Vagina (tissue), 2 donors: Measurements from ENCODE around the gene BPIFB1. TPM values are rescaled to one million over a fixed set of nuclear protein-coding genes. Genes with fewer than 3 reads are reported as not detected.

Source experiments
- DNase-seq, 2 donors: peaks; one replicate each; pipeline ENCODE4 v3.0.0-alpha.2; 2017; ENCODE audit errors: extremely low spot score in 2 of 2
- H3K27ac ChIP-seq: fragments of 200-600 bp; sonication (generic); one replicate; pipeline ENCODE4 v1.5.1; 2019
- H3K27me3 ChIP-seq: fragments of 200-600 bp; sonication (generic); one replicate; pipeline ENCODE4 v1.5.1; 2019
- H3K36me3 ChIP-seq, 2 donors: fragments of 200-600 bp; sonication (generic); one replicate each; pipeline ENCODE4 v1.5.1; 2017 to 2019
- H3K4me1 ChIP-seq: fragments of 200-600 bp; sonication (generic); one replicate; pipeline ENCODE4 v1.5.1; 2019
- H3K4me3 ChIP-seq, 2 donors: fragments of 200-600 bp; sonication (generic); 1 replicate in 1 of 2; 2 replicates in 1 of 2; pipeline ENCODE4 v1.5.1; 2016 to 2019
- H3K9me3 ChIP-seq: fragments of 200-600 bp; sonication (generic); one replicate; pipeline ENCODE4 v1.5.1; 2019
- CTCF ChIP-seq, 3 experiments: fragments of 450-650 bp in 2 of 3; fragments of 200-600 bp in 1 of 3; sonication (generic) in 1 of 3; IDR thresholded peaks; one replicate each; pipeline ENCODE4 v1.5.1; 2017 to 2019; ENCODE audit warnings: antibody characterized with exemption in 3 of 3, mild to moderate bottlenecking in 2 of 3, moderate library complexity in 2 of 3
- POLR2A ChIP-seq, 2 donors: fragments of 450-650 bp; IDR thresholded peaks; one replicate each; pipeline ENCODE4 v1.6.1; 2017; ENCODE audit warnings: antibody characterized with exemption in 2 of 2, mild to moderate bottlenecking in 2 of 2, moderate library complexity in 2 of 2
- POLR2AphosphoS5 ChIP-seq, 2 donors: sonication (generic); formaldehyde crosslinking; IDR thresholded peaks; one replicate each; pipeline ENCODE4 v1.9.0; 2017; ENCODE audit warnings: antibody characterized with exemption in 2 of 2, mild to moderate bottlenecking in 2 of 2, low read depth in 1 of 2; ENCODE audit not compliant: insufficient read depth in 1 of 2
- intact Hi-C: fragments of 100-400 bp; cut with DNase I; formaldehyde crosslinking; loops from one replicate; pipeline ENCODE4 v1.15.1; 2023
- total RNA-seq: library from RNA; depleted of rRNA; stranded (reverse); fragments of >200 nt; gene quantifications from one replicate; pipeline ENCODE4 v1.2.3, GENCODE V29; 2016

Gene BPIFB1
- total RNA-seq, 1 donor from 2014 or later, result not detected

- no peak overlapping the region for H3K27ac ChIP-seq
- no peaks in the 10 kb centered on the region for H3K9me3 ChIP-seq
- H3K4me1 ChIP-seq, result no peaks in the 10 kb centered on the region
- DNase-seq, result no peak
- no peak overlapping the region for H3K4me3 ChIP-seq
- no peaks in the 10 kb centered on the region for H3K36me3 ChIP-seq
- H3K27me3 ChIP-seq, result no peaks in the 10 kb centered on the region
- no peak for TF ChIP-seq POLR2AphosphoS5 (IDR thresholded peaks at IDR 0.05; ENCODE audit: insufficient read depth in 1 of 2, low read depth in 1 of 2)
- no peak for TF ChIP-seq CTCF (IDR thresholded peaks at IDR 0.05)
- no peak for TF ChIP-seq POLR2A (IDR thresholded peaks at IDR 0.05)
- intact Hi-C loops, result no loop called here
These were observed 54.1 kb downstream of the BPIFB1 start for GRCh38 chr20:33337119-33337518.

- intact Hi-C loops, result no loop called here
These were observed 54.6 kb downstream of the BPIFB1 start for GRCh38 chr20:33337531-33338165.

GRCh38 chr20:33338467-33339258, 55.6 kb downstream of the BPIFB1 start:
- intact Hi-C loops, result no loop called here
- no peaks in the 10 kb centered on the region for H3K9me3 ChIP-seq
- H3K27ac ChIP-seq, result no peak overlapping the region
- H3K4me3 ChIP-seq, result no peak overlapping the region
- TF ChIP-seq POLR2AphosphoS5 (IDR thresholded peaks at IDR 0.05; ENCODE audit: insufficient read depth in 1 of 2, low read depth in 1 of 2), result no peak
- no peak for TF ChIP-seq POLR2A (IDR thresholded peaks at IDR 0.05)
- no peak for TF ChIP-seq CTCF (IDR thresholded peaks at IDR 0.05)
- no peaks in the 10 kb centered on the region for H3K36me3 ChIP-seq
- H3K4me1 ChIP-seq, result no peaks in the 10 kb centered on the region
- no peaks in the 10 kb centered on the region for H3K27me3 ChIP-seq
- DNase-seq, result no peak

More at GRCh38 chr20:33337531-33338165, 54.6 kb downstream of the BPIFB1 start:
- Histone ChIP-seq H3K9me3 (no peaks in the 10 kb centered on the region), H3K36me3 (no peaks in the 10 kb centered on the region), H3K27me3 (no peaks in the 10 kb centered on the region), H3K4me1 (no peaks in the 10 kb centered on the region), H3K27ac (no peak overlapping the region), H3K4me3 (no peak overlapping the region)
- TF ChIP-seq POLR2AphosphoS5 (IDR thresholded peaks at IDR 0.05; ENCODE audit: insufficient read depth in 1 of 2, low read depth in 1 of 2), result no peak
- no peak for TF ChIP-seq POLR2A (IDR thresholded peaks at IDR 0.05)
- TF ChIP-seq CTCF (IDR thresholded peaks at IDR 0.05), result no peak
- DNase-seq, result no peak

- Histone ChIP-seq H3K27ac (no peak overlapping the region), H3K4me1 (no peaks in the 10 kb centered on the region), H3K27me3 (no peaks in the 10 kb centered on the region), H3K4me3 (no peak overlapping the region), H3K9me3 (no peaks in the 10 kb centered on the region), H3K36me3 (no peaks in the 10 kb centered on the region)
- TF ChIP-seq POLR2AphosphoS5 (IDR thresholded peaks at IDR 0.05; ENCODE audit: insufficient read depth in 1 of 2, low read depth in 1 of 2), result no peak
- intact Hi-C loops, result no loop called here
- no peak for DNase-seq
These were observed 56.6 kb downstream of the BPIFB1 start for GRCh38 chr20:33339515-33340058.

- Histone ChIP-seq H3K4me1 (no peaks in the 10 kb centered on the region), H3K9me3 (no peaks in the 10 kb centered on the region), H3K36me3 (no peaks in the 10 kb centered on the region), H3K27ac (no peak overlapping the region), H3K4me3 (no peak overlapping the region), H3K27me3 (no peaks in the 10 kb centered on the region)
- intact Hi-C loops, result no loop called here
- TF ChIP-seq CTCF (IDR thresholded peaks at IDR 0.05) (no peak), POLR2A (IDR thresholded peaks at IDR 0.05) (no peak), POLR2AphosphoS5 (IDR thresholded peaks at IDR 0.05; ENCODE audit: insufficient read depth in 1 of 2, low read depth in 1 of 2) (no peak)
- DNase-seq, result no peak
These were observed 60.5 kb downstream of the BPIFB1 start for GRCh38 chr20:33343521-33343920.
